Coronary artery (tissue), 2 donors: ENCODE measurements around the gene ECD.

Experiments
- DNase-seq: peaks from one replicate; pipeline ENCODE4 v3.0.0-alpha.2; 2017; ENCODE audit warnings: low spot score
- H3K27ac ChIP-seq, 2 donors: fragments of 200-600 bp; sonication (generic); one replicate each; pipeline ENCODE4 v1.5.1; 2016 to 2019
- H3K4me3 ChIP-seq: fragments of 200-600 bp; sonication (generic); 2 replicates; pipeline ENCODE4 v1.5.1; 2016; ENCODE audit warnings: mild to moderate bottlenecking, moderate library complexity
- CTCF ChIP-seq: fragments of 200-600 bp; sonication (generic); IDR thresholded peaks from one replicate; pipeline ENCODE4 v1.5.1; 2019; ENCODE audit warnings: antibody characterized with exemption

Gene ECD

GRCh38 chr10:73167783-73168464 lies at the start of gene ECD, which contains the start of gene FAM149B1:
ECD (minus strand) TSS chr10:73168008; CDS start chr10:73163937, 4,071 bp downstream.
FAM149B1 (plus strand) TSS chr10:73168119; CDS start chr10:73168340, 221 bp downstream.
- peak; percentile 96 for DNase-seq
- H3K4me3 ChIP-seq: peak within 1 kb of the TSS; percentile 96
- peak within 1 kb of the TSS; percentile 96 to 98 for H3K27ac ChIP-seq
- TF ChIP-seq CTCF: no peak

GRCh38 chr10:73215749-73216148 lies 47.9 kb upstream of the ECD start:
- H3K27ac ChIP-seq: no peak overlapping the region
- no peak overlapping the region for H3K4me3 ChIP-seq
- no peak for DNase-seq
- TF ChIP-seq CTCF: no peak

GRCh38 chr10:73211106-73211811 lies 43.5 kb upstream of the ECD start:
- Histone ChIP-seq H3K4me3 (no peak overlapping the region), H3K27ac (no peak overlapping the region)
- DNase-seq: no peak
- TF ChIP-seq CTCF: no peak

- H3K4me3 ChIP-seq: no peak overlapping the region
- no peak overlapping the region for H3K27ac ChIP-seq
- TF ChIP-seq CTCF: no peak
- no peak for DNase-seq
These were observed 42.7 kb upstream of the ECD start for GRCh38 chr10:73210395-73211105.

- Histone ChIP-seq H3K27ac (no peak overlapping the region), H3K4me3 (no peak overlapping the region)
- DNase-seq: no peak
- TF ChIP-seq CTCF: no peak
These were observed 41.9 kb upstream of the ECD start for GRCh38 chr10:73209705-73210104.

GRCh38 chr10:73207883-73208282 lies 40.1 kb upstream of the ECD start:
- no peak overlapping the region for H3K27ac ChIP-seq
- TF ChIP-seq CTCF: no peak
- no peak overlapping the region for H3K4me3 ChIP-seq
- DNase-seq: no peak
